HEK293 (cell line): ENCODE results near the gene DDX17.

Experiments
- CTCF ChIA-PET: fragments of 350-600 bp; formaldehyde crosslinking; extraction: SDS; loops from one replicate; lab custom pipeline; 2021; ENCODE audit warnings: antibody characterized with exemption; lab: Yijun Ruan, JAX
- POLR2A ChIA-PET: fragments of 300-600 bp; formaldehyde crosslinking; extraction: SDS; loops from one replicate; lab custom pipeline; 2020; ENCODE audit warnings: antibody characterized with exemption, inconsistent platforms; lab: Yijun Ruan, JAX
- H3K27ac ChIP-seq: fragments of 200-500 bp; sonication (Bioruptor generic); 2 replicates; pipeline ENCODE4 v1.5.1; 2014; ENCODE audit warnings: low read depth, low read length, control low read depth, inconsistent platforms; ENCODE audit errors: extremely low read depth
- H3K36me3 ChIP-seq, 2 experiments: fragments of 200-500 bp in 1 of 2; sonication (Bioruptor generic) in 1 of 2; 1 replicate in 1 of 2; 2 replicates in 1 of 2; pipeline ENCODE4 v1.5.1; 2014 to 2017; ENCODE audit warnings: inconsistent platforms in 2 of 2, low read length in 2 of 2; ENCODE audit not compliant: control insufficient read depth in 2 of 2, insufficient read depth in 1 of 2
- H3K4me1 ChIP-seq: fragments of 200-500 bp; sonication (Bioruptor generic); 2 replicates; pipeline ENCODE4 v1.5.1; 2014; ENCODE audit warnings: mild to moderate bottlenecking, low read length, inconsistent platforms; ENCODE audit not compliant: control insufficient read depth, insufficient read depth
- H3K4me3 ChIP-seq: 2 replicates; pipeline ENCODE4 v1.5.1; 2011; ENCODE audit warnings: low read depth, mild to moderate bottlenecking, control low read depth, low read length, moderate library complexity
- H3K9me3 ChIP-seq: fragments of 200-500 bp; sonication (Bioruptor generic); 2 replicates; pipeline ENCODE4 v1.5.1; 2014; ENCODE audit warnings: low read depth, low read length, inconsistent platforms; ENCODE audit not compliant: control insufficient read depth, insufficient read depth
- EGR2 ChIP-seq: fragments of 450-650 bp; formaldehyde crosslinking; IDR thresholded peaks from 2 replicates; pipeline ENCODE4 v1.5.1; 2016; ENCODE audit warnings: low read depth, missing biosample characterization, missing genetic modification characterization
- INSM2 ChIP-seq: fragments of 450-650 bp; formaldehyde crosslinking; IDR thresholded peaks from 2 replicates; pipeline ENCODE4 v1.5.1; 2016; ENCODE audit warnings: missing biosample characterization, missing genetic modification characterization
- KLF1 ChIP-seq: fragments of 450-650 bp; formaldehyde crosslinking; IDR thresholded peaks from 2 replicates; pipeline ENCODE4 v1.5.1; 2016; ENCODE audit warnings: missing biosample characterization, missing genetic modification characterization
- MYNN ChIP-seq: fragments of 450-650 bp; formaldehyde crosslinking; IDR thresholded peaks from 2 replicates; pipeline ENCODE4 v1.5.1; 2016; ENCODE audit warnings: missing biosample characterization, missing genetic modification characterization, borderline replicate concordance
- PATZ1 ChIP-seq: fragments of 450-650 bp; formaldehyde crosslinking; IDR thresholded peaks from 2 replicates; pipeline ENCODE4 v1.5.1; 2016; ENCODE audit warnings: missing biosample characterization, missing genetic modification characterization
- ZBTB10 ChIP-seq: fragments of 450-650 bp; formaldehyde crosslinking; IDR thresholded peaks from 2 replicates; pipeline ENCODE4 v1.5.1; 2016; ENCODE audit warnings: missing biosample characterization, missing genetic modification characterization
- ZBTB20 ChIP-seq: fragments of 450-650 bp; formaldehyde crosslinking; IDR thresholded peaks from 2 replicates; pipeline ENCODE4 v1.5.1; 2016; ENCODE audit warnings: missing biosample characterization, missing genetic modification characterization
- ZFHX2 ChIP-seq: fragments of 450-650 bp; formaldehyde crosslinking; conservative IDR thresholded peaks from 2 replicates; pipeline ENCODE4 v1.5.1; 2016; ENCODE audit warnings: missing biosample characterization, missing genetic modification characterization
- ZNF335 ChIP-seq: fragments of 450-650 bp; formaldehyde crosslinking; conservative IDR thresholded peaks from 2 replicates; pipeline ENCODE4 v1.5.1; 2016; ENCODE audit warnings: missing biosample characterization, missing genetic modification characterization
- ZNF518A ChIP-seq: fragments of 450-650 bp; formaldehyde crosslinking; conservative IDR thresholded peaks from 2 replicates; pipeline ENCODE4 v1.5.1; 2016; ENCODE audit warnings: low read depth, missing biosample characterization, missing genetic modification characterization
- ZNF521 ChIP-seq: fragments of 450-650 bp; formaldehyde crosslinking; IDR thresholded peaks from 2 replicates; pipeline ENCODE4 v1.5.1; 2017; ENCODE audit warnings: missing biosample characterization, mild to moderate bottlenecking, missing genetic modification characterization
- ZNF623 ChIP-seq: fragments of 450-650 bp; formaldehyde crosslinking; IDR thresholded peaks from 2 replicates; pipeline ENCODE4 v1.5.1; 2016; ENCODE audit warnings: missing biosample characterization, missing genetic modification characterization
- ZNF660 ChIP-seq: fragments of 450-650 bp; IDR thresholded peaks from 2 replicates; pipeline ENCODE4 v1.5.1; 2018; ENCODE audit warnings: missing biosample characterization, mild to moderate bottlenecking, missing genetic modification characterization
- ZNF692 ChIP-seq: fragments of 450-650 bp; formaldehyde crosslinking; IDR thresholded peaks from 2 replicates; pipeline ENCODE4 v1.5.1; 2016; ENCODE audit warnings: missing biosample characterization, missing genetic modification characterization
- ZNF792 ChIP-seq: fragments of 450-650 bp; formaldehyde crosslinking; IDR thresholded peaks from 2 replicates; pipeline ENCODE4 v1.5.1; 2016; ENCODE audit warnings: missing biosample characterization, missing genetic modification characterization
- ZSCAN23 ChIP-seq: fragments of 450-650 bp; formaldehyde crosslinking; IDR thresholded peaks from 2 replicates; pipeline ENCODE4 v1.5.1; 2016; ENCODE audit warnings: missing biosample characterization, missing genetic modification characterization
- ZSCAN30 ChIP-seq: fragments of 450-650 bp; IDR thresholded peaks from 2 replicates; pipeline ENCODE4 v1.5.1; 2018; ENCODE audit warnings: missing biosample characterization, mild to moderate bottlenecking, missing genetic modification characterization, moderate library complexity

Gene DDX17

GRCh38 chr22:38446018-38446601 is 60.0 kb downstream of the DDX17 start (continued):
- TF ChIP-seq PATZ1 (tag by site-specific recombination) (peak; percentile 11; the same call in 1 of the 2 replicates), KLF1 (peak; percentile 33; the same call in 1 of the 2 replicates), ZNF521 (no peak), MYNN (tag by site-specific recombination) (no peak), INSM2 (tag by site-specific recombination) (no peak), ZFHX2 (no peak), ZNF335 (no peak), ZBTB10 (tag by site-specific recombination) (no peak), ZSCAN30 (no peak), ZNF660 (tag by site-specific recombination) (no peak), ZNF692 (0 out of 2 replicates have a peak, but pooled peaks have one; percentile 21)

GRCh38 chr22:38444783-38445182 is 61.3 kb downstream of the DDX17 start:
- H3K4me1 ChIP-seq: no peaks in the 10 kb centered on the region
- H3K9me3 ChIP-seq: no peaks in the 10 kb centered on the region
- no peak overlapping the region for H3K27ac ChIP-seq
- ChIA-PET CTCF (interaction anchor here (0.6 kb wide), 1 partner anchor 29 kb away, joined by 4 read pairs; no protein-coding TSS in a partner anchor), POLR2A (no interaction called here)
- TF ChIP-seq ZBTB20 (tag by site-specific recombination) (no peak), ZNF792 (tag by site-specific recombination) (0 out of 2 replicates have a peak, but pooled peaks have one; percentile 52)
- H3K4me3 ChIP-seq: no peak overlapping the region
- H3K36me3 ChIP-seq: no peaks in the 10 kb centered on the region

GRCh38 chr22:38443628-38444521 is 62.2 kb downstream of the DDX17 start:
- H3K4me3 ChIP-seq: no peak overlapping the region
- no peaks in the 10 kb centered on the region for H3K4me1 ChIP-seq
- no peaks in the 10 kb centered on the region for H3K9me3 ChIP-seq
- POLR2A ChIA-PET: interaction anchor here (1.7 kb wide), 1 partner anchor 10 kb away, joined by 3 read pairs; no protein-coding TSS in a partner anchor
- H3K36me3 ChIP-seq: no peaks in the 10 kb centered on the region
- no peak overlapping the region for H3K27ac ChIP-seq
- CTCF ChIA-PET: no interaction called here
- TF ChIP-seq ZNF623 (tag by site-specific recombination) (peak; percentile 92), ZSCAN23 (tag by site-specific recombination) (no peak), ZNF518A (no peak), EGR2 (tag by site-specific recombination) (peak; percentile 98)
